ENCODE data around the gene TMEM81.

DNA sequence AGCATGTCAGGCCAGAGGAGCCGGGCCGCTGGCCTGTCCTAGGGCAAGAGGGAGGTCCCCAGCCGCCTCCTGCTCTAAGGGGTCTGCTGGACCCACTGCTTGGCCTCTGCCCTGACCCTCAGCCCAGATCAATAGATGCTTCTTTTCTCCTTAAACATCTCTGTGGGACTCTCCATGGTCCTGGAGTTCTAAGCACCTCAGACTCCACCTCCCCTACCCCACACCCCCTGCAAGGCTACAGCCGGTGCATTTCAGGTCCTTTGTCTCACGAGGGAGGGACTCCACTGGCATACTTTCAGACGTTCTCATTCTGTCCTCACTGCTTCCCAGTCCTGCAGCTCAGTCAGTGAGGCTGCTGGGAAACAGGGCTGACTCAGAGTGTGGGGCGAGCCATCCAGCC is 30.2 kb downstream of the TMEM81 start:
- TF ChIP-seq CTCF (IDR thresholded peaks at IDR 0.05; ENCODE audit: low read depth, low read length) (no peak), MYC (IDR thresholded peaks at IDR 0.05; ENCODE audit: low read depth, low read length) (no peak), POLR2A (IDR thresholded peaks at IDR 0.05; ENCODE audit: extremely low read depth, insufficient read length) (no peak)

Data from NB4 (cell line).